ENCODE results near the gene SOCS7.

The SOCS7 gene, protein sequence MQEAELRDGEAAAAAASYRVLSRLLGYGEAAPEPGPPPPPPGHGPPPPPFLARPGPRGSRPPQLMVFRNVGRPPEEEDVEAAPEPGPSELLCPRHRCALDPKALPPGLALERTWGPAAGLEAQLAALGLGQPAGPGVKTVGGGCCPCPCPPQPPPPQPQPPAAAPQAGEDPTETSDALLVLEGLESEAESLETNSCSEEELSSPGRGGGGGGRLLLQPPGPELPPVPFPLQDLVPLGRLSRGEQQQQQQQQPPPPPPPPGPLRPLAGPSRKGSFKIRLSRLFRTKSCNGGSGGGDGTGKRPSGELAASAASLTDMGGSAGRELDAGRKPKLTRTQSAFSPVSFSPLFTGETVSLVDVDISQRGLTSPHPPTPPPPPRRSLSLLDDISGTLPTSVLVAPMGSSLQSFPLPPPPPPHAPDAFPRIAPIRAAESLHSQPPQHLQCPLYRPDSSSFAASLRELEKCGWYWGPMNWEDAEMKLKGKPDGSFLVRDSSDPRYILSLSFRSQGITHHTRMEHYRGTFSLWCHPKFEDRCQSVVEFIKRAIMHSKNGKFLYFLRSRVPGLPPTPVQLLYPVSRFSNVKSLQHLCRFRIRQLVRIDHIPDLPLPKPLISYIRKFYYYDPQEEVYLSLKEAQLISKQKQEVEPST

GRCh38 chr17:38351412-38352222, at the start of gene SOCS7:
SOCS7 (plus strand) TSS chr17:38351844; CDS start chr17:38352053, 209 bp downstream.
- Mint-ChIP-seq H3K27me3 (ENCODE audit: low read depth) (no peaks in the 10 kb centered on the region), H3K4me3 (peak within 1 kb of the TSS; percentile 87 to 93 (median 92)), H3K9me3 (no peaks in the 10 kb centered on the region), H3K36me3 (ENCODE audit: low read depth) (no peaks in the 10 kb centered on the region), H3K27ac (peak within 1 kb of the TSS; percentile 71 to 90 (median 86)), H3K4me1 (peaks cover 31% of the 10 kb centered on the region)
- TF ChIP-seq CTCF (IDR thresholded peaks at IDR 0.05; ENCODE audit: unreplicated experiment in 3 of 3), result no peak

DNA sequence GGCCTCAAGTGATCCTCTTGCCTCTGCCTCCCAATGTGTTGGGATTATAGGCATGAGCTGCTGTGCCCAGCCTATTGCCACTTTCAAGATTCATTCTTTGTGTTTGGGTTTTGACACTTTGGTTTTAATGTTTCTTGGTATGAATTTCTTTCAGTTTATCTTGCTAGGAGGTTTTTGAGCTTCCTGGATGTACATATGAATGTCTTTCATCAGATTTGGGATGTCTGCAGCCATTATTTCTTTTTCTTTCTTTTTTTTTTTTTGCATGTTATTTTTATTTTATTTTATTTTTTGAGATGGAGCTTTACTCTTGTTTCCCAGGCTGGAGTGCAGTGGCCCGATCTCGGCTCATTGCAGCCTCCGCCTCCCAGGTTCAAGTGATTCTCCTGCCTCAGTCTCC, 36.1 kb upstream of the SOCS7 start:
- H3K9me3 Mint-ChIP-seq, result no peaks in the 10 kb centered on the region
- peaks cover 50% of the 10 kb centered on the region for H3K36me3 Mint-ChIP-seq (ENCODE audit: low read depth)
- H3K27me3 Mint-ChIP-seq (ENCODE audit: low read depth), result no peaks in the 10 kb centered on the region
- H3K4me1 Mint-ChIP-seq, result no peaks in the 10 kb centered on the region
- H3K4me3 Mint-ChIP-seq, result no peak overlapping the region
- TF ChIP-seq CTCF (IDR thresholded peaks at IDR 0.05; ENCODE audit: unreplicated experiment in 3 of 3), result no peak
- no peak overlapping the region for H3K27ac Mint-ChIP-seq

DNA sequence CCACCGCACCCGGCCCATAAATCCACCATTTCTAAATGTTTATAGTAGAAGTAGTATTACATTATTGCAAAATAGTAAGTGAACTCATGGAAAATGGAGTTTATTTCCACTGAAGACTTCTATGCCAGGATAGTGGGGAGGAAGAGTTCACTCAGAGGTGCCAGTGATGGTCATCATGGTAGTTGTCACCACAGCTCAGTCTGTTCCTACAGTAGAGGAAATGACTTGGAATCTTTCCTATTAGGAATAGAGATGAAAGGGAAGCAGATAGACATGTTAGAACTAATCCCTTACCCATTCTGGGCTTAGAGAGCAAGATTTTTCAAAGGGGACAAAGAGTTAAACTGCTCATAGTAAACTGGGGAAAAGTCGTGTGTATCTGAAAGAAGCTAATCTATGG, 34.6 kb upstream of the SOCS7 start:
- no peaks in the 10 kb centered on the region for H3K9me3 Mint-ChIP-seq
- H3K27ac Mint-ChIP-seq, result no peak overlapping the region
- H3K27me3 Mint-ChIP-seq (ENCODE audit: low read depth), result no peaks in the 10 kb centered on the region
- H3K4me1 Mint-ChIP-seq, result no peaks in the 10 kb centered on the region
- peaks cover 56% of the 10 kb centered on the region for H3K36me3 Mint-ChIP-seq (ENCODE audit: low read depth)
- TF ChIP-seq CTCF (IDR thresholded peaks at IDR 0.05; ENCODE audit: unreplicated experiment in 3 of 3), result no peak
- no peak overlapping the region for H3K4me3 Mint-ChIP-seq

DNA sequence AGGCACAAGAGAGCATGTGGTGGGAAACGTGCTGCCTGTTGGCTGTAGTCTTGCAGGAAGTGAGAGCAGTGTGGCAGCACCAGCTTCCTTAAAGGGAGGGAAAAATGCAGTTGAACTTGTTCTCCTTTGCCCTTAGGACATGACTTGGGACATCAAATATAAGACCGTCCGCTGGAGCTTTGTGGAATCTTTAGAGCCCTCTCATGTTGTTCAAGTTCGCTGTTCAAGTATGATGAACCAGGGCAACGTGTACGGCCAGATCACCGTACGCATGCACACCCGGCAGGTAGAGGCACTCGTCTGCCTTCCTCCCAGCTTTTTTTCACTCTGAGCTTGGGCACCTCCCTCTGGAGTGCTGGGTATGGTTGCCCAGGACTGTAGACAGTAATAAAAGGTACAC, 31.2 kb upstream of the SOCS7 start:
- H3K27me3 Mint-ChIP-seq (ENCODE audit: low read depth), result no peaks in the 10 kb centered on the region
- no peak overlapping the region for H3K27ac Mint-ChIP-seq
- H3K4me1 Mint-ChIP-seq, result peaks cover 4% of the 10 kb centered on the region
- H3K4me3 Mint-ChIP-seq, result no peak overlapping the region
- H3K9me3 Mint-ChIP-seq, result no peaks in the 10 kb centered on the region
- TF ChIP-seq CTCF (IDR thresholded peaks at IDR 0.05; ENCODE audit: unreplicated experiment in 3 of 3), result no peak
- H3K36me3 Mint-ChIP-seq (ENCODE audit: low read depth), result peaks cover 49% of the 10 kb centered on the region

DNA sequence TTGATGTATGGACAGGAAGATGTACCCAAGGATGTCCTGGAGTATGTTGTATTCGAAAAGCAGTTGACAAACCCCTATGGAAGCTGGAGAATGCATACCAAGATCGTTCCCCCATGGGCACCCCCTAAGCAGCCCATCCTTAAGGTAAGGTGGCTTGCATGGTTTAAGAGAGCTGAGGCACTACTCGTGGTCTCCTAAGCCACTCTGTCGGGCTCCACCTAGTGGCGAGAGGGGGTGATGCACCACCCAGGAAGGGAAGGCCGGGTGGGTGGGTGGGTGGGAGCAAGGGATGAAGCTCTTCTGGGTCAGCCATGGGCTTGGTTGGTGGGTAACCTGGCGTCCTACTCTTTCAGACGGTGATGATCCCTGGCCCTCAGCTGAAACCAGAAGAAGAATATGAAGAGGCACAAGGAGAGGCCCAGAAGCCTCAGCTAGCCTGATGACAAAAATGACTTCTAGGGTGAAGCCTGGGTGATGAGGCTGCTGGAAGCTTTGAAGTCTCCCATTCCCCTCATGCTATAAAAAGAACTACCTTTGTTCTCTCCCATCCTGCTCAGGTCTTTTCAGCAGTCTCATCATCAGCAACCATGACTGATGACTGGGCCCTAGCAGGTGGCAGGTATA, 29.4 kb upstream of the SOCS7 start:
- peak; percentile 68 to 78 (median 71) for TF ChIP-seq CTCF (IDR thresholded peaks at IDR 0.05; ENCODE audit: unreplicated experiment in 3 of 3)
- no peaks in the 10 kb centered on the region for H3K9me3 Mint-ChIP-seq
- peaks cover 39% of the 10 kb centered on the region for H3K36me3 Mint-ChIP-seq (ENCODE audit: low read depth)
- H3K27me3 Mint-ChIP-seq (ENCODE audit: low read depth), result no peaks in the 10 kb centered on the region
- H3K4me1 Mint-ChIP-seq, result peaks cover 4% of the 10 kb centered on the region
- no peak overlapping the region for H3K4me3 Mint-ChIP-seq
- H3K27ac Mint-ChIP-seq, result no peak overlapping the region

All from nephron (organoid).